Omental fat pad (tissue), 4 donors: ENCODE measurements around the gene MCC. TPM values are rescaled to one million over a fixed set of nuclear protein-coding genes. Genes with fewer than 3 reads are reported as not detected.

ENCODE experiments used
- ATAC-seq: fragments of 150-250 bp; one replicate; pipeline ENCODE4 v1.9.1; 2016; ENCODE audit warnings: mild to moderate bottlenecking, moderate library complexity; ENCODE audit not compliant: low FRiP score
- DNase-seq: peaks from one replicate; pipeline ENCODE4 v3.0.0-alpha.2; 2019; ENCODE audit warnings: low spot score
- CTCF ChIP-seq, 3 donors: fragments of 450-650 bp; IDR thresholded peaks; one replicate each; pipeline ENCODE4 v1.5.1; 2016 to 2017; ENCODE audit warnings: antibody characterized with exemption in 3 of 3, mild to moderate bottlenecking in 3 of 3, moderate library complexity in 2 of 3
- total RNA-seq, 4 donors: library from RNA; depleted of rRNA; stranded (reverse); fragments of >200 nt; gene quantifications; one replicate each; pipeline ENCODE4 v1.1.0, GENCODE V29; 2016

MCC gene
- total RNA-seq, 4 donors from 2014 or later, result 32.8 to 56.3 (median 44.4) TPM

- ATAC-seq (peak; percentile 86), DNase-seq (no peak)
- TF ChIP-seq CTCF (IDR thresholded peaks at IDR 0.05), result no peak
These were observed 237.8 kb downstream of the MCC start for GRCh38 chr5:113250341-113250953.

- TF ChIP-seq CTCF (IDR thresholded peaks at IDR 0.05), result no peak
- ATAC-seq (no peak), DNase-seq (no peak)
These were observed 239.0 kb downstream of the MCC start for GRCh38 chr5:113249206-113249605.

- TF ChIP-seq CTCF (IDR thresholded peaks at IDR 0.05), result no peak
- DNase-seq, result no peak
- ATAC-seq, result peak; percentile 64
These were observed 241.8 kb downstream of the MCC start for GRCh38 chr5:113246361-113246870.

GRCh38 chr5:113245427-113246225, 242.6 kb downstream of the MCC start:
- ATAC-seq (no peak), DNase-seq (no peak)
- no peak for TF ChIP-seq CTCF (IDR thresholded peaks at IDR 0.05)

GRCh38 chr5:113244966-113245365, 243.3 kb downstream of the MCC start:
- no peak for DNase-seq
- no peak for TF ChIP-seq CTCF (IDR thresholded peaks at IDR 0.05)
- no peak for ATAC-seq

- TF ChIP-seq CTCF (IDR thresholded peaks at IDR 0.05), result no peak
- no peak for ATAC-seq
- no peak for DNase-seq
These were observed 244.9 kb downstream of the MCC start for GRCh38 chr5:113243349-113243664.
